NCI-H526 (cell line): ENCODE results near the gene SMAP2.

ENCODE experiments used
- DNase-seq, 2 experiments: peaks; one replicate each; lab custom pipeline; 2025; lab: John Stamatoyannopoulos, UW

SMAP2 gene

GRCh38 chr1:40421431-40422384, 48.2 kb downstream of the SMAP2 start:
- DNase-seq, result no peak

DNA sequence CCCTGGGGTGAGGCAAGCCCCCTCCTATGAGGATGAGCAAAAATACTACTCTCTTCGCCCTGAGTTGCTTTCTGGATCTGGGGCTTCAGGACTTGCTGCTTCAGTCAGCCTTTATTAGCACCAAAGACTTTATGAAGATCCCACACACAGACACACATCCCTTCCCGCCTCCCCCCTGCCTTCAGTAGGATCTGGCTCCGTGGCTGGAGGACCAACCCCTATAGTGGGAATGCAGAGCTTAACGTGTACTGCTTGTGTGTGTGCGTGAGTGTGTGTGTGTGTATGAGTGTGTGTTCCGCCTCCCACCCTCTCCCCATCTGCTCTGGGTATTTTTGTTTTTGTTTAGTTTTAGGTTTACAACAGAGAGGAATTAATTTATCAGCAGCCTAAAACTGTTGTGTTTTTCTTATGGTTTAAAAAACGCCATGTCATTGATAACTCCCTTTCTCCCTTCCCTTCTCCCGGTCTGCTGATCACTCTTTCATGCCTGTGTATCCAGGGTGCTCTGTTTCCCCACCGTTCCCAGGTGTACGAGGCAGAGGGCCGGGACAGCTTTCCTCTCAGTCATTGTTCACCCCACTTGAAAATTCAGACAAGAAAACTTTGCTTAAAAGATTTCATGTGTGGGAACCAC, 49.2 kb downstream of the SMAP2 start:
- no peak for DNase-seq

- no peak for DNase-seq
Observed at GRCh38 chr1:40423264-40423642, 49.7 kb downstream of the SMAP2 start.

DNA sequence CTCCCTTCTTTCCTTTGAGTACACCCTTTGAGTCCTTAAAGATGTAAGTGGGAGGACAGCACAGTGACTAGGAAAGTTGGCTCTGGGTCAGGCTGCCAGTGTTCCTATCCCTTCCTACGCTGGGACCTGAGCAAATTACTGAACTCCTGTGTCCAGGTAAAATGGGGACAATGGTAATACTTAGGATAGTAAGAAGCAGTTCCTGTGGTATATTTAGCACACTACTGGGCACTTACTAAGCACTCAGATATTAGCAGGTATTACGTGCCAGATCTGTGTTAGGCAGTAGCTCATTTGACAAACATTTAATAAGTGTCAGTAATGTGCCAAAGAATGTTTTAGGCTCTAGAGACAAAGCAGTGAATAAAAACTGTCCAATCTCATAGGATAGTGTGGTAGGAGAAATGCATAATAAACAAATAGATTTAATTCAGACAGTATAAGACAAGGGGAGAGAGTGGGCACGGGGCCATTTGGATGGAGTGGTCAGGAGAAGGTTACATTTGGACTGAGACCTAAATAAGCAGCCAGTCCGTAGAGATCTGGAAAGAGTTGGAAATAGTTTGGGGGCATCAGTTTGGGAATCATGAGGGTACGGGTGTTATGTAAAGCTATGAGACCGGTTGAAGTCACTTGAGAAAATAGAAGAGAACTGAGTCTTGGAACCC, 50.6 kb downstream of the SMAP2 start:
- no peak for DNase-seq

GRCh38 chr1:40425198-40425597, 51.7 kb downstream of the SMAP2 start:
- DNase-seq, result no peak

DNA sequence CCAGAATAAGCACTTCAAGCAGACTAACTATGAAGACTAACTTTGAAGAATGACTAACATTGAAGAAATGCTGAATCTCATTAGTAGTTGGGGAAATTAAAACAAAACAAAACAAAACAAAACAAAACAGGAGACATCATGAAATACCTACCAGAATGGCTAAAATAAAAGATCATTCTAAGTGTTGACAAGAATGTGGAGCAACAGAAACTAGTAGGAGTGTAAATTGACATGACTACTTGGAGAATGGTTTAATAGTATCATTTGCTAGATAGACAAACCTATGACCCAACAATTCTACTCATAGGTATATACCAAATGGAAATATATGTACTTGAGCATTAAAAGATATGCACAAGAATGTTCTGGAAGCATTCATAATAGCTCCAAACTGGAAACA, 57.9 kb downstream of the SMAP2 start:
- DNase-seq, result no peak

DNA sequence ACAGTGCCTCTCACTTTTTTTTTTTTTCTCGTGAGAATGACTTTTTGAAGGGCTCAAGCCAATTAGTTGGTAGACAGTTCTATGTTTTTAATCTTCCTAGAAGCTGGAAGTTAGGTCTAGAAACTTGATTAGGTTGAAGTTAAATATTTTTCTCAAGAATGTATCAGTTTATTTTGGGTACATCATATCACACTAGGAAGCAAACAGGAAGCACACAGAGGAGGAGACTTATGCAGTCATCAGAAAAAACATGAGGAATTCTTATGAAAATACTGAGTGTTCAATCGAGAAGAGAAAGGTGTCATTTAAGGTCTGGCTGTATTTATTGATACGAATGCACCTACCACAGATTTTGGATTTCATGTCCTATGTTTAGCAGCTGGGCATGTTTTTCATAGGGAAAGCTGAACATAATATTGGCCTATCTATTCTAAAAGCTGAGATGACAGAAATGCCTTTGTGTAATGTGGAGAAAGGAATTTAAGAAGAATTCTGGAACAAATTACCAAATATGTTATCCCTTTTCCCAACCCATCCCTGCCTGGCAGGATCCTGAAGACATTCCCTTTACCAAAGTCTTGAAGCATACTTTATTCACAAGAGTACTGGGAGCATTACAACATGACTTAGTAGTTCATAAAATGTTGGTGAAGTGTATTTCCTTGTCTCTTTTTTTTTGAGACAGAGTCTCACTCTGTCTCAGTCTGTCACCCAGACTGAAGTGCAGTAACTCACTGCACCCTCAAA, 59.3 kb downstream of the SMAP2 start:
- no peak for DNase-seq

DNA sequence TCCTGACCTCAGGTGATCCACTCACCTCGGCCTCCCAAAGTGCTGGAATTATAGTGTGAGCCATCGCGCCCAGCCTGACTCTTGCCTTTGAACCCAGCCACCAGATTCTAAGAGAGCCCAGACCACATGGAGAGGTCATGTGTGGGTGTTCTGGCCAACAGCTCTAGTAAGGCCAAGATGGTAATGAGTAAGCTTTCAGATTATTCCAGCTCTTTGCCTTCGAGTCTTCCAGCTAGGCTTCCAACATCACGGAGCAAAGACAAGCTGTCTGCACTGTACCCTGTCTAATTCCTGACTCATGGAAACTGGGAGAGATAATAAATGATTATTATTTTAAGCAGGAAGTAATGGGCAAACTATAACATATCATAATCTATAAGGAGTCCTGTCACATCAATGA, 61.9 kb downstream of the SMAP2 start:
- no peak for DNase-seq

DNA sequence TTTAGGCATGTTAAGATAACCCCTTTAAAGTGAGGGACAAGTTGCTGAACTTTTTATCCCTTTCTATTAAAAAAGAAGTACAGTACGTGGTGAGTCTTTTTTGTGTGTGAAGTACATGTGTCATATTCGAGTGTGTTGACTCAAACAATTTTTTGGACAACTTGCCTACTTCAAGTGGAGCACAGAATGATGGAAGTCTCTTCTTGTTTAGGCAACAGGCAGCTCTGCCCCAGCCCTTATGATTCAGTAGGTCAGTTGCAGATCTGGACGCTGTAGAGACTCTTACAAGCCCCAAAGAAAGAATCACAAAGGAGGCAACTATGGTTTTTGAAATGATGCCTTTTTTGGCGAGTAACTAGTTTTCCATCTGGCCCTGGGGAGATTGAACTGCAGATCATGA, 62.3 kb downstream of the SMAP2 start:
- no peak for DNase-seq

- DNase-seq, result peak in 1 of 2 experiments; percentile 72
Observed at GRCh38 chr1:40438391-40439015, 65.0 kb downstream of the SMAP2 start.

GRCh38 chr1:40439247-40439646, 65.7 kb downstream of the SMAP2 start:
- DNase-seq, result no peak

DNA sequence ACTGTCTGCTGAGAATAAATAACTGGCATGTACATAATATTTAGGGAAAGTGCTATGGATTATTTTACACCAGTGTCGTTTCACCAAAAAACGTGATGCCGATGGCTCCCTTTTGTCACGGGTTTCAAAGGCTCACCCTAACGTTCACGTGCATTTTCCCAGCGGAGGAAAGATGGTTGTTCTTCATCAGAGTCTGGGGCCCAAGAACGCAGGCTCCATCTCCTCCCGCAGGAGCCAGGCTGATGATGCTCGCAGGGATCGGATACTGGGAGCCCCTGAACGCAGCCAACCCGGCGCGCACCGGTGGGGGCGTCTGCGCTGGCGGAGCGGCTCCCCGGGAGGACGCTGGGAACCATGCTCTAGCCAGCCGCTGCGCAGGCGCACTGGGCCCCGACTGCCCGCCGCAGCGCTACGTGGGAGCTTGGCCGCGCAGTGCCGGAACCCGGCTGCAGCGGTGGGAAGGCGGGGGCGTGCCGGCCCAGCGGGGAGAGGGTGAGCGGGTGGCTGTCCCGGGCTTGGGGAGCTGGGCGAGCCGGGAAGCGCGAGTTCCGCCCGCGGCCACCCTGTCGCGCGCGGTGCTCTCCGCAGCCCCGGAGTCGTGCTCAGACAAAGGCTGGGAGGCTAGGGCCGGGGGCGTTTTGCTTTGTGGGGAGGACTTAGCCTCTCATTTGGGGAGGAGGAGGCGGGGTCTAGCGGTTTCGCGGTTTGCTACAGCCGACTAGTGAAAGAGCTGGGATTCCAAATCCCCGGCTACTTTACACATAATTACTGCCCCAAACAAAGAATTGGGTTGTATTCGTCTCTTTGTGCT, 76.4 kb downstream of the SMAP2 start, which contains the start of gene ZFP69B:
Gene ZFP69B, plus strand, starts transcription at position 793 of the 811 bp plus-strand sequence. CDS start 486 bp downstream, outside the sequence.
- peak; percentile 87 to 99 for DNase-seq

DNA sequence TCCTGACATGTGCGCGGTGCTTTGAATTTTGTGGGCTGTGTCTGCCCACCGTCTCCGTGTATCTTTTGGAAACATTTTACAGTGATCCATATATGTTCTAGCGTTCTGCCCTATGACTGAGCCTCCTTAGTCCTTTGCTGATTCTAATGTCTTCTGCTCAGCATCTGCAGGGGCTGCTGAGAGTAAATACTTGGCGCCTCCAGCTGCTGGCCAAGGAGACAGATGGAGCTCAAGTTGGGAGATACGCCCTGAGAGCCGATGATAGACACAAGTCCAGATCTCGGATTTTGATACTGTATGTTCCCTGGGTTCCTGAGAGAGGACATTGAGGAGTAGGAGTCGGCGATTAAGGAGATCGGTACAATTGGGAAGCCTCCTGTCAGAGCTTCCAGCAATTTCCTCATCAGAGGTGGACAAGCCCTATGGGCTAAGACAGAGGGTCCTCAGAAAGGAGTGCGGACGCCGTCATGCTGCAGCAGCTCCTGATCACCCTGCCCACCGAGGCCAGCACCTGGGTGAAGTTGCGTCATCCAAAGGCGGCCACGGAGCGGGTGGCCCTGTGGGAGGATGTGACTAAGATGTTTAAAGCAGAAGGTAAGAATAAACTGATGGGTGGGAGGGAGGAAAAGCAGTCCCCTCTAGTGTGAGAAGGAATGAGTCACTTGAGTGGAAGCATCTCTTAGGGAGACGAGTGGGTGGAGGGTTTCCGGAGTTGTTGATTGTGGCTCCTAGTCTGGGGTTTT, 77.1 kb downstream of the SMAP2 start:
- DNase-seq, result peak; percentile 60 to 68

DNA sequence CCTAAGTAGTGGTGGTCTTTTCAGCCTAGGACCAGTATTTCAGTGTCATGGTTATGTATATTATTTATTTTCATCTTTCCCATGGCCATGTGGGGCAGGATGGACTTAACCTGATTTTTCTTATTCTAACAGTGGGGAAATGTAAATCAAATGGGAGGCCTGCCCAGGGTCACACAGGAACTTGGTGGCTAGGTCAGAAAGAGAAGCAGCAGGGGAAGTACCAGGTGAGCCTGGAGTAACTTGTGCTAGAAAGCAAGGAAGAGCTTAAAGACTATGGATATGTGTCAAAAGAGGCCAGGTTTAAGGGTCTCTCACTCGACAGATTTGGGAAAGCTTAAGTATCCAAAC, 77.7 kb downstream of the SMAP2 start:
- no peak for DNase-seq

DNA sequence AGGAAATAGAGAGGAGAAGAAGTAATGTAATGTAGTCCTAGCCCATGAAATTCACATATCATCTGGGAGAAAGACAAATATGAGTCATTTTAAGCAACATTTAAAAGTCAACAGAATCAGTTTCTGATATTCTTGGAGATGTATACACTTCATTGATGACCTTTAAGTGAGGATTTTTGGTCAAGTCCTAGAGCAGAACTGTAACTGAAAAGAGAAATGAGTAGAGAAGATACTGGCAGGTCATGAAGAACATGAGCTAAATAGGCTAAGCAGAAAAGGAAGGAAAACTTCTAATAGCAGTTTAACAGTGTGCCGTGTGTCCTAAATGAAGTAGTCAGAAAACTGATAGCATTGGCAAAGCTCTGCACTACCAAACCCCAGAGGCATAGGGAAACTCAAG, 81.3 kb downstream of the SMAP2 start:
- no peak for DNase-seq

GRCh38 chr1:40462956-40463590, 89.5 kb downstream of the SMAP2 start:
- DNase-seq, result no peak

GRCh38 chr1:40469327-40469726, 95.8 kb downstream of the SMAP2 start:
- no peak for DNase-seq
